ENCODE measurements around the gene RAB7A.

The RAB7A gene

GRCh38 chr3:128845119-128845777, 119.3 kb downstream of the RAB7A start:
- H3K27ac ChIP-seq = no peak overlapping the region
- TF ChIP-seq CTCF (conservative IDR thresholded peaks at IDR 0.05) = no peak
- no peak for TF ChIP-seq ZFX (IDR thresholded peaks at IDR 0.05)

GRCh38 chr3:128845778-128846485, 119.9 kb downstream of the RAB7A start:
- no peak overlapping the region for H3K27ac ChIP-seq
- TF ChIP-seq CTCF (conservative IDR thresholded peaks at IDR 0.05) (no peak; the same call in 1 of the 2 replicates), ZFX (IDR thresholded peaks at IDR 0.05) (no peak)

- TF ChIP-seq ZFX (IDR thresholded peaks at IDR 0.05) = no peak
- H3K27ac ChIP-seq = no peak overlapping the region
Measured at GRCh38 chr3:128846486-128846891, 120.5 kb downstream of the RAB7A start.

- TF ChIP-seq ZFX (IDR thresholded peaks at IDR 0.05) (no peak), CTCF (conservative IDR thresholded peaks at IDR 0.05) (no peak)
Measured at GRCh38 chr3:128847666-128848370, 121.8 kb downstream of the RAB7A start.

GRCh38 chr3:128848936-128849335, 123.0 kb downstream of the RAB7A start:
- TF ChIP-seq CTCF (conservative IDR thresholded peaks at IDR 0.05) = no peak
- no peak for TF ChIP-seq ZFX (IDR thresholded peaks at IDR 0.05)
- no peak overlapping the region for H3K27ac ChIP-seq

More at GRCh38 chr3:128847666-128848370, 121.8 kb downstream of the RAB7A start:
- H3K27ac ChIP-seq = no peak overlapping the region

GRCh38 chr3:128849911-128850455, 124.0 kb downstream of the RAB7A start:
- TF ChIP-seq ZFX (IDR thresholded peaks at IDR 0.05) = no peak
- no peak for TF ChIP-seq CTCF (conservative IDR thresholded peaks at IDR 0.05)
- H3K27ac ChIP-seq = no peak overlapping the region

GRCh38 chr3:128850544-128850943, 124.6 kb downstream of the RAB7A start:
- no peak overlapping the region for H3K27ac ChIP-seq
- TF ChIP-seq CTCF (conservative IDR thresholded peaks at IDR 0.05) (no peak), ZFX (IDR thresholded peaks at IDR 0.05) (no peak)
